Central memory CD8-positive, alpha-beta T cell (primary cell): Measurements from ENCODE around the gene RMND5A.
"Not testable (repeated sequence)": the region's sequence is repeated elsewhere in the genome, so short reads cannot be mapped to it uniquely, and the experiment has no call there.

Source experiments
- ATAC-seq: fragments of 150-1000 bp; cut with Tn5 transposase; replicated peaks from 2 replicates; pipeline ENCODE4 v1.10.0; 2022; ENCODE audit warnings: mild to moderate bottlenecking, moderate FRiP score, moderate number of reproducible peaks; ENCODE audit not compliant: poor library complexity, severe bottlenecking; ENCODE audit errors: extremely low read depth
- DNase-seq, 2 donors: peaks; one replicate each; pipeline ENCODE4 v3.0.0; 2021; ENCODE audit warnings: low spot score in 2 of 2
- H3K27ac Mint-ChIP-seq: one replicate; pipeline ENCODE4 v1.8.0; 2022; ENCODE audit warnings: low read depth, mild to moderate bottlenecking, moderate library complexity, mixed read lengths
- H3K27me3 Mint-ChIP-seq: one replicate; pipeline ENCODE4 v1.8.0; 2022; ENCODE audit warnings: mixed read lengths
- H3K36me3 Mint-ChIP-seq: one replicate; pipeline ENCODE4 v1.8.0; 2022; ENCODE audit warnings: mild to moderate bottlenecking, moderate library complexity, mixed read lengths; ENCODE audit not compliant: insufficient read depth
- H3K4me1 Mint-ChIP-seq: one replicate; pipeline ENCODE4 v1.8.0; 2022; ENCODE audit warnings: mixed read lengths
- H3K4me3 Mint-ChIP-seq: one replicate; pipeline ENCODE4 v1.8.0; 2022; ENCODE audit warnings: mild to moderate bottlenecking, moderate library complexity, mixed read lengths
- H3K9me3 Mint-ChIP-seq: one replicate; pipeline ENCODE4 v1.8.0; 2022; ENCODE audit warnings: mixed read lengths

The RMND5A gene

DNA sequence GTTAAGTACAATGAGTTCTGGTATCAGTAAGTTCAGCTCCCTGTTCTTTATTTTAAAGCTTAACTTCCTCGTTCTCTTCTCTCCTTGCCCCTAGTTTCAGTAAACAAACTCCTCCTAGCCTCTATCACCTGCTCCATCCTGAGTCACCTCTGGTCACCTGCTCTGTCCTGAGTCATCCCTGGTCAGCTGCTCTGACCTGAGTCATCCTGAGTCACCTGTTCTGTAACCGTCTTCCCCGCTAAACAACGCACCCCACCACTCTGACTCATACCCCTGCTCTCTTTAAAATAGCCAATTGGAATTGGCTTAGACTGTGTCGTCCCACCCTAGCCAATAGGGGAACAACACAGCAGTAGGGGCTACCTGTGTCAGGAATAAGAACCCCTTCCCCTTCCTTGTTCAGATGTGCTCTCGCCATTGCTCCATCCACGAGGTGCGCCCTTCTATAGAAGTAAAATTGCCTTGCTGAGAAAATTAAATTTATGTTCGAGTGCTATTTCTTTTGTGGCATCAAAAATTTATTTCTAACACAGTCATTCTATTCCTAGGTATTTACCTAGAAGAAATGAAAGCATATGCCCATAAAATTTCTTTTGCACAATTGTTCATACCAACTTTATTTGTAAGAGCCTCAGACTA, 24.9 kb upstream of the RMND5A start:
- Mint-ChIP-seq H3K4me1 (no peaks in the 10 kb centered on the region), H3K27me3 (no peaks in the 10 kb centered on the region), H3K27ac (no peak overlapping the region), H3K4me3 (no peak overlapping the region), H3K36me3 (no peaks in the 10 kb centered on the region), H3K9me3 (peaks cover 11% of the 10 kb centered on the region)
- ATAC-seq (no peak), DNase-seq (no peak)

GRCh38 chr2:86697551-86698104, 22.5 kb upstream of the RMND5A start:
- Mint-ChIP-seq H3K36me3 (no peaks in the 10 kb centered on the region), H3K9me3 (peaks cover 11% of the 10 kb centered on the region), H3K27me3 (peaks cover 7% of the 10 kb centered on the region), H3K4me3 (no peak overlapping the region), H3K4me1 (no peaks in the 10 kb centered on the region), H3K27ac (no peak overlapping the region)
- no peak for DNase-seq
- no peak for ATAC-seq

GRCh38 chr2:86700690-86701089, 19.4 kb upstream of the RMND5A start:
- ATAC-seq (no peak), DNase-seq (no peak)
- H3K4me1 Mint-ChIP-seq = no peaks in the 10 kb centered on the region
- peaks cover 1% of the 10 kb centered on the region for H3K36me3 Mint-ChIP-seq
- H3K9me3 Mint-ChIP-seq = peaks cover 2% of the 10 kb centered on the region
- no peak overlapping the region for H3K27ac Mint-ChIP-seq
- peaks cover 21% of the 10 kb centered on the region for H3K27me3 Mint-ChIP-seq
- no peak overlapping the region for H3K4me3 Mint-ChIP-seq

GRCh38 chr2:86703704-86704361, 16.3 kb upstream of the RMND5A start:
- Mint-ChIP-seq H3K36me3 (peaks cover 1% of the 10 kb centered on the region), H3K27me3 (peaks cover 28% of the 10 kb centered on the region), H3K9me3 (no peaks in the 10 kb centered on the region), H3K4me3 (no peak overlapping the region), H3K27ac (no peak overlapping the region), H3K4me1 (no peaks in the 10 kb centered on the region)
- DNase-seq (no peak), ATAC-seq (no peak)

GRCh38 chr2:86704459-86704971, 15.6 kb upstream of the RMND5A start:
- Mint-ChIP-seq H3K4me3 (no peak overlapping the region), H3K36me3 (peaks cover 1% of the 10 kb centered on the region), H3K4me1 (no peaks in the 10 kb centered on the region), H3K27ac (no peak overlapping the region), H3K27me3 (peaks cover 31% of the 10 kb centered on the region), H3K9me3 (no peaks in the 10 kb centered on the region)
- ATAC-seq = no peak
- DNase-seq = no peak

- Mint-ChIP-seq H3K36me3 (peaks cover 3% of the 10 kb centered on the region), H3K9me3 (no peaks in the 10 kb centered on the region), H3K27ac (no peak overlapping the region), H3K4me1 (no peaks in the 10 kb centered on the region), H3K27me3 (peaks cover 31% of the 10 kb centered on the region), H3K4me3 (no peak overlapping the region)
- DNase-seq (no peak), ATAC-seq (no peak)
Measured at GRCh38 chr2:86706220-86706619, 13.9 kb upstream of the RMND5A start.

DNA sequence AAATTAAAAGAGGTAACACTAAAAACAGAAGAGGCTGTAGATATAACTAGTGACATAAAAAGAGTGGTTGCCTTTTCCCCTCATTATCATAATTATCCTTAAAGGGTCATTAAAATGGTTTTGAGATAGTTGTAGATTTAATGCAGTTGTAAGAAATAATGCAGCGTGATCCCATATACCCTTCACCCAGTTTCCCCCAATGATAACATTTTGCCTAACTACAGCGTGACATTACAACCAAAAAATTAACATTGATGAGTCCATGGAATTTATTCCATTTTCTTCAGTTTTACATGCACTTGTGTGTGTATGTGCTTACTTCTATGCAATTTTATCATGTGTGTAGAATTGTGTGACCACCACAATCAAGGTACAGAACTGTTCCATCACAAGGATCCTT, 13.2 kb upstream of the RMND5A start:
- ATAC-seq = no peak
- Mint-ChIP-seq H3K27ac (no peak overlapping the region), H3K27me3 (peaks cover 31% of the 10 kb centered on the region), H3K9me3 (no peaks in the 10 kb centered on the region), H3K4me3 (no peak overlapping the region), H3K36me3 (peaks cover 3% of the 10 kb centered on the region), H3K4me1 (no peaks in the 10 kb centered on the region)
- DNase-seq = no peak

- H3K36me3 Mint-ChIP-seq, ATAC-seq, H3K4me3 Mint-ChIP-seq, DNase-seq, H3K27ac Mint-ChIP-seq, H3K9me3 Mint-ChIP-seq, H3K4me1 Mint-ChIP-seq: not testable (repeated sequence)
- peaks cover 19% of the 10 kb centered on the region for H3K27me3 Mint-ChIP-seq
Measured at GRCh38 chr2:86708126-86708525, 12.0 kb upstream of the RMND5A start.

DNA sequence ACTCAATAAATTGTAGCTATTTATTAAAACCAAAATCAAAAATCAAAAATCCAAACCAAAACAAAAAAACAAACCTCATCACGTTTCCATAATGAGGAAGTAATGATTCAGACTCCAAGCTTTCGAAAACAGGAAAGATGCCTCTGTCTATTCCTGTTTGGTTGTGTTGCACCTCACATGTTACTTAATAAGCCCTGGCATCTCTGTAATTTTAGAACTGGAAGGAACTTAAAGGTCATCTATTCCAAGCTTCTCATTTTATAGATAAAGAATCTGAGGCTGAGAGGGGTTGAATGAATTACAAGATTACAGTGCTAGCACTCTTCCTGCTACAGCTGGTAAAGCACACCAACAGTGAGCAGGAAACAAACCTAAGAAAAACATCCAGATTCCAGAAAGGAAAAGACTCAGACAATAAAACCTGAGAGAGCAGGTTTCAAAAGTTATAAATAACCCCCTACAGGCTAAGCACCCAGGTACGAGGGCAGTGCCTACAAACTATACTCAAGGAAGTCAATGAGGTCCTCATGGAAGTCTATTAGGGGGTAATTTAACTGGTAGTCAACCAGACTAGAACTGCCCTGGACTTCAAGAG, 5.4 kb upstream of the RMND5A start:
- not testable (repeated sequence) for H3K9me3 Mint-ChIP-seq, H3K27ac Mint-ChIP-seq, H3K36me3 Mint-ChIP-seq, DNase-seq, H3K4me3 Mint-ChIP-seq, H3K27me3 Mint-ChIP-seq, H3K4me1 Mint-ChIP-seq, ATAC-seq

- DNase-seq, H3K36me3 Mint-ChIP-seq, ATAC-seq, H3K9me3 Mint-ChIP-seq, H3K27me3 Mint-ChIP-seq, H3K4me1 Mint-ChIP-seq, H3K27ac Mint-ChIP-seq: not testable (repeated sequence)
- peak overlapping the region; percentile 82 for H3K4me3 Mint-ChIP-seq
Measured at GRCh38 chr2:86719263-86719636, 841 bp upstream of the RMND5A start.

- H3K4me1 Mint-ChIP-seq, H3K27me3 Mint-ChIP-seq, H3K9me3 Mint-ChIP-seq, H3K36me3 Mint-ChIP-seq, H3K27ac Mint-ChIP-seq: not testable (repeated sequence)
- ATAC-seq (peak; percentile 37), DNase-seq (peak in 1 of 2 donors; percentile 52)
- peak overlapping the region; percentile 82 for H3K4me3 Mint-ChIP-seq
Measured at GRCh38 chr2:86720540-86721320, 639 bp downstream of the RMND5A start.

- H3K27me3 Mint-ChIP-seq, ATAC-seq: not testable (repeated sequence)
Measured at GRCh38 chr2:86725706-86726105, 5.6 kb downstream of the RMND5A start.

More at GRCh38 chr2:86725706-86726105, 5.6 kb downstream of the RMND5A start:
- not testable (repeated sequence) for H3K4me3 Mint-ChIP-seq, H3K27ac Mint-ChIP-seq, DNase-seq, H3K9me3 Mint-ChIP-seq, H3K36me3 Mint-ChIP-seq
- H3K4me1 Mint-ChIP-seq = peaks cover 11% of the 10 kb centered on the region
